Esophagus (tissue), 2 donors: Measurements from ENCODE around the gene EEF1AKMT3. TPM values are rescaled to one million over a fixed set of nuclear protein-coding genes. Genes with fewer than 3 reads are reported as not detected.
"Not testable (repeated sequence)": the region's sequence is repeated elsewhere in the genome, so short reads cannot be mapped to it uniquely, and the experiment has no call there.

Experiments
- H3K27ac ChIP-seq, 2 donors: one replicate each; pipeline ENCODE4 v1.5.1; 2013; ENCODE audit warnings: low read depth in 2 of 2, mild to moderate bottlenecking in 2 of 2, inconsistent platforms in 1 of 2, low read length in 1 of 2, moderate library complexity in 1 of 2
- H3K27me3 ChIP-seq, 2 donors: one replicate each; pipeline ENCODE4 v1.6.1; 2013; ENCODE audit warnings: low read length in 2 of 2, control low read depth in 1 of 2, mild to moderate bottlenecking in 1 of 2; ENCODE audit not compliant: insufficient read depth in 2 of 2, control insufficient read depth in 1 of 2
- H3K36me3 ChIP-seq, 2 donors: one replicate each; pipeline ENCODE4 v1.6.1; 2013; ENCODE audit warnings: low read length in 1 of 2; ENCODE audit not compliant: control insufficient read depth in 2 of 2, insufficient read depth in 2 of 2
- H3K4me1 ChIP-seq, 2 donors: one replicate each; pipeline ENCODE4 v1.6.1; 2013; ENCODE audit warnings: low read length in 1 of 2; ENCODE audit not compliant: control insufficient read depth in 2 of 2, insufficient read depth in 2 of 2
- H3K4me3 ChIP-seq, 2 donors: one replicate each; pipeline ENCODE4 v1.5.1; 2013; ENCODE audit warnings: low read length in 2 of 2, mild to moderate bottlenecking in 2 of 2, low read depth in 1 of 2, moderate library complexity in 1 of 2
- H3K9me3 ChIP-seq, 2 donors: one replicate each; pipeline ENCODE4 v1.6.1; 2013; ENCODE audit warnings: mild to moderate bottlenecking in 2 of 2, low read depth in 1 of 2, low read length in 1 of 2, moderate library complexity in 1 of 2; ENCODE audit not compliant: control insufficient read depth in 2 of 2, insufficient read depth in 1 of 2
- WGBS, 2 donors: extraction: QIAGEN DNeasy Blood & Tissue Kit; methylation state at CpG; one replicate each; pipeline ENCODE4 v1.1.7; 2013; 5-methylcytosine and 5-hydroxymethylcytosine counted together
- polyA plus RNA-seq, 2 donors: library from polyadenylated mRNA; stranded (reverse); fragments of 200-250 nt; gene quantifications; one replicate each; pipeline ENCODE4 v1.2.3, GENCODE V29; 2013
- donor health status: healthy with polysubstance abuse.
- donor health status: Bipolar disorder and iron deficiency.

Gene EEF1AKMT3
- polyA plus RNA-seq, 2 donors, result 1.1 to 2.4 TPM

- Histone ChIP-seq H3K27ac (no peak overlapping the region), H3K9me3 (no peaks in the 10 kb centered on the region), H3K36me3 (peaks cover 3 to 10% of the 10 kb centered on the region in 2 donors), H3K4me3 (no peak overlapping the region), H3K4me1 (peaks cover 0 to 5% of the 10 kb centered on the region in 2 donors), H3K27me3 (no peaks in the 10 kb centered on the region)
- WGBS, 2 donors, result 84 to 86% methylated on average over 10 of the region's 10 CpGs
Observed at GRCh38 chr12:57811028-57811755, 38.8 kb downstream of the EEF1AKMT3 start.

- Histone ChIP-seq H3K4me1 (peaks cover 0 to 7% of the 10 kb centered on the region in 2 donors), H3K36me3 (peaks cover 0 to 5% of the 10 kb centered on the region in 2 donors), H3K27me3 (no peaks in the 10 kb centered on the region), H3K27ac (no peak overlapping the region), H3K9me3 (no peaks in the 10 kb centered on the region), H3K4me3 (no peak overlapping the region)
- 78 to 83% methylated on average over 14 of the region's 14 CpGs for WGBS, 2 donors
Observed at GRCh38 chr12:57813111-57813970, 40.9 kb downstream of the EEF1AKMT3 start.

- Histone ChIP-seq H3K27me3 (no peaks in the 10 kb centered on the region), H3K9me3 (no peaks in the 10 kb centered on the region), H3K4me3 (no peak overlapping the region), H3K36me3 (peaks cover 0 to 5% of the 10 kb centered on the region in 2 donors), H3K27ac (no peak overlapping the region), H3K4me1 (peaks cover 0 to 7% of the 10 kb centered on the region in 2 donors)
- WGBS, 2 donors, result 63 to 69% methylated on average over 16 to 17 of the region's 17 CpGs
Observed at GRCh38 chr12:57813971-57814772, 41.8 kb downstream of the EEF1AKMT3 start.

DNA sequence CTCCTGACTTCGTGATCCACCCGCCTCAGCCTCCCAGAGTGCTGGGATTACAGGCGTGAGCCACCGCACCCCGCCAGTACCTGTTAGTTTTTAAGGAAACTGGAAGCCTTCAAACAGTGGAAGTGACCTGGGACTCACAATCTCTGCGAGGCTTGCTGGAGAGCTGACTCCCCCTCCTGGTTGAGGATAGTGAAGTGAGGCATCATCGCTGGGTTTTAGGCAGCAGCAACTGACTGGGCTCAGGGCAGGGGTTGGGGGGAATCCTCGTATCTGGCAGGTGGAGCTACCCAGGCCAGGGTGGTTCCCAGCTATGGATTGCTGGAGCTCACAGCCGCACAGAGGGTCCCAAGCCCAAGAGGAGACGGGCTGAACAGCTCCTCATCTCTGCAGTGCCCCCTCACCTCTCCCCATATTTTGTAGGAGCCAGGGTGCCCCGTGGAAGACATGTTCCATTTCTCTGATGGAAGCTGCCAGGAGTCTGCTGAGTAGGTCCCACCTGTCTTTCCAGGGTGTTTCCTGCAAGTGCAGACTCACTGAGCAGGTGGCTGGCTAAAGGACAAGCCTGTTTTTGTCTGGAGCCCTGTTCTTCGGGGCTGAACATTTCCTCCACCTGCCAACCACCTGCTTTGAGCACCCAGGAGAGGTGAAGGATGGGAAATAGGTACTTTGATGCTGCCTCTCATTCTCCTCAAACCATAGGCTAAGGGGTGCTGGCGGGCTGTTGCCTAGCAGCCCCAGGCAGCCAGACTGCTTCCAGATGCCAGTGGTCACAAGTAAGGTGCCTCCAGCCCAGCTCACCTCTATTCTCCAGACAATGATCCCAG lies 43.0 kb downstream of the EEF1AKMT3 start:
- Histone ChIP-seq H3K4me1 (peaks cover 0 to 7% of the 10 kb centered on the region in 2 donors), H3K27ac (no peak overlapping the region), H3K9me3 (no peaks in the 10 kb centered on the region), H3K36me3 (peaks cover 0 to 4% of the 10 kb centered on the region in 2 donors), H3K27me3 (no peaks in the 10 kb centered on the region), H3K4me3 (no peak overlapping the region)
- 80% methylated on average over 13 of the region's 13 CpGs for WGBS, 2 donors

- peaks cover 0 to 6% of the 10 kb centered on the region in 2 donors for H3K36me3 ChIP-seq
- no peaks in the 10 kb centered on the region for H3K9me3 ChIP-seq
- no peaks in the 10 kb centered on the region for H3K27me3 ChIP-seq
- 46 to 48% methylated on average over 3 of the region's 3 CpGs for WGBS, 2 donors
- no peak overlapping the region for H3K27ac ChIP-seq
- H3K4me3 ChIP-seq, result no peak overlapping the region
- H3K4me1 ChIP-seq, result peaks cover 0 to 7% of the 10 kb centered on the region in 2 donors
Observed at GRCh38 chr12:57816001-57816854, 43.8 kb downstream of the EEF1AKMT3 start.

GRCh38 chr12:57816855-57817151 lies 44.4 kb downstream of the EEF1AKMT3 start:
- H3K27ac ChIP-seq, result no peak overlapping the region
- peaks cover 0 to 7% of the 10 kb centered on the region in 2 donors for H3K4me1 ChIP-seq
- no peaks in the 10 kb centered on the region for H3K27me3 ChIP-seq
- H3K9me3 ChIP-seq, result no peaks in the 10 kb centered on the region
- H3K36me3 ChIP-seq, result peaks cover 0 to 5% of the 10 kb centered on the region in 2 donors
- 43 to 50% methylated on average over 5 of the region's 5 CpGs for WGBS, 2 donors
- no peak overlapping the region for H3K4me3 ChIP-seq

- H3K27ac ChIP-seq, result peak overlapping the region; percentile 12 to 14
- H3K4me3 ChIP-seq, result no peak overlapping the region
- H3K9me3 ChIP-seq, result no peaks in the 10 kb centered on the region
- 62 to 79% methylated on average over 8 of the region's 8 CpGs for WGBS, 2 donors
- peaks cover 0 to 7% of the 10 kb centered on the region in 2 donors for H3K4me1 ChIP-seq
- H3K27me3 ChIP-seq, result no peaks in the 10 kb centered on the region
- H3K36me3 ChIP-seq, result peaks cover under 1 to 9% of the 10 kb centered on the region in 2 donors
Observed at GRCh38 chr12:57817261-57817989, 45.0 kb downstream of the EEF1AKMT3 start.

DNA sequence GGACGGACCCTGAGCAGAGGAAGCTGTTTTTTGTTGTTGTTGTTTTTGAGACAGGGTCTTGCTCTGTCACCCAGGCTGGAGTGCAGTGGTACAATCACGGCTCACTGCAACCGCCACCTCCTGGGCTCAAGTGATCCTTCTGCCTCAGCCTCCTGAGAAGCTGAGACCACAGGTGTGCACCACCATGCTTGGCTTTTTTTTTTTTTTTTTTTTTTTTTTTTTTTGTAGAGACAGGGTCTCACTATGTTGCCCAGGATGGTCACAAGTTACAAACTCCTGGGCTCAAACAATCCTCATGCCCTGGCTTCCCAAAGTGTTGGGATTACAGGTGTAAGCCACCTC lies 45.5 kb downstream of the EEF1AKMT3 start:
- H3K27ac ChIP-seq, H3K4me3 ChIP-seq, H3K4me1 ChIP-seq, H3K9me3 ChIP-seq, H3K27me3 ChIP-seq: not testable (repeated sequence)
- 90% methylated on average over 3 of the region's 3 CpGs for WGBS, 2 donors
- H3K36me3 ChIP-seq, result peaks cover 6 to 14% of the 10 kb centered on the region in 2 donors
